K562 (cell line): Measurements from ENCODE around the gene TMPRSS11A. TPM values are rescaled to one million over a fixed set of nuclear protein-coding genes. Genes with fewer than 3 reads are reported as not detected.

Source experiments
- ZNF76 ChIP-seq: fragments of 250-450 bp; sonication (Bioruptor Pico); IDR thresholded peaks from 2 replicates; pipeline ENCODE4 v1.4.0; 2020; ENCODE audit warnings: mild to moderate bottlenecking, moderate library complexity, borderline replicate concordance
- polyA plus RNA-seq, 8 experiments: library from polyadenylated mRNA; depleted of rRNA in 4 of 8; stranded (reverse) in 5 of 8; unstranded in 3 of 8; fragments of >200 nt; fragmentation: Nextera tagmentation in 2 of 8; fragmentation: Illumina TruSeq in 1 of 8; extraction: Ambion mirVana in 2 of 8; extraction: Trizol in 1 of 8; gene quantifications; 2 replicates each; pipeline versions ENCODE4 v1.2.1 to v1.2.3, GENCODE V29; 2011 to 2014; ENCODE audit warnings: inconsistent platforms in 1 of 8, missing spikeins in 1 of 8
- total RNA-seq, 7 experiments: library from RNA; depleted of rRNA in 6 of 7; stranded (reverse); fragments of >200 nt in 6 of 7; fragmentation: Illumina TruSeq in 2 of 7; extraction: Trizol in 2 of 7; gene quantifications; 2 replicates each; pipeline versions ENCODE4 v1.2.1 to v1.2.3, GENCODE V29; 2011 to 2021; ENCODE audit warnings: low replicate concordance in 1 of 7
- TF ChIP-seq, protein P1 (sequence below): sonication (generic); formaldehyde crosslinking; IDR thresholded peaks from 2 replicates; pipeline ENCODE4 v1.5.0; 2020; ENCODE audit warnings: missing genetic modification reagents
- TF ChIP-seq, protein P2 (sequence below): fragments of 450-650 bp; IDR thresholded peaks from 2 replicates; pipeline ENCODE4 v1.6.1; 2016; ENCODE audit warnings: mild to moderate bottlenecking, moderate library complexity

TMPRSS11A gene
- total and polyA plus RNA-seq, 9 of the 15 experiments (the other 6 are each of a cell fraction or from before 2014, with no cell fraction given) = not detected

DNA sequence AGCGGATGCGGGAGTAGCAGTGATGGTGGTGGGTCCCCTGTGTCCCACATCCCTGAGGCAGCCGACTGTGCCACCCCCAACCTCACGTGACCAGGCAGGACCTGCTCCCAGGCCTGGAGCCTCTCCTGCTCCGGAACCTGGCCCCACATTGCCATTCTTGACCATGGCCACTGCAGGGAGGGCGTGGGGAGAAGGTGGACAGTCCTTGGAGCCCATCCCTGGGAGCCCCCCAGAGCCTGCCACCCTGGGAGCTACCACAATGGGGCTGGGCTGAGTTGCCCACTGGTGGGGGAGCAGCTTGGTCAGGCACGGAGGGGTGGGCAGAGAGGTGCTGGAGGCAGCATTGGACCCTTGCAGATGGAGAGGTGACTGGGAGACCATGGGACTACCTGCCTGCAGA is 36.8 kb downstream of the TMPRSS11A start (continued):
- TF ChIP-seq ZNF76 (CRISPR knock-in tag) = no peak
- TF ChIP-seq, protein P1, sequence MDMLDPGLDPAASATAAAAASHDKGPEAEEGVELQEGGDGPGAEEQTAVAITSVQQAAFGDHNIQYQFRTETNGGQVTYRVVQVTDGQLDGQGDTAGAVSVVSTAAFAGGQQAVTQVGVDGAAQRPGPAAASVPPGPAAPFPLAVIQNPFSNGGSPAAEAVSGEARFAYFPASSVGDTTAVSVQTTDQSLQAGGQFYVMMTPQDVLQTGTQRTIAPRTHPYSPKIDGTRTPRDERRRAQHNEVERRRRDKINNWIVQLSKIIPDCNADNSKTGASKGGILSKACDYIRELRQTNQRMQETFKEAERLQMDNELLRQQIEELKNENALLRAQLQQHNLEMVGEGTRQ (CRISPR knock-in tag) = no peak
- TF ChIP-seq, protein P2, sequence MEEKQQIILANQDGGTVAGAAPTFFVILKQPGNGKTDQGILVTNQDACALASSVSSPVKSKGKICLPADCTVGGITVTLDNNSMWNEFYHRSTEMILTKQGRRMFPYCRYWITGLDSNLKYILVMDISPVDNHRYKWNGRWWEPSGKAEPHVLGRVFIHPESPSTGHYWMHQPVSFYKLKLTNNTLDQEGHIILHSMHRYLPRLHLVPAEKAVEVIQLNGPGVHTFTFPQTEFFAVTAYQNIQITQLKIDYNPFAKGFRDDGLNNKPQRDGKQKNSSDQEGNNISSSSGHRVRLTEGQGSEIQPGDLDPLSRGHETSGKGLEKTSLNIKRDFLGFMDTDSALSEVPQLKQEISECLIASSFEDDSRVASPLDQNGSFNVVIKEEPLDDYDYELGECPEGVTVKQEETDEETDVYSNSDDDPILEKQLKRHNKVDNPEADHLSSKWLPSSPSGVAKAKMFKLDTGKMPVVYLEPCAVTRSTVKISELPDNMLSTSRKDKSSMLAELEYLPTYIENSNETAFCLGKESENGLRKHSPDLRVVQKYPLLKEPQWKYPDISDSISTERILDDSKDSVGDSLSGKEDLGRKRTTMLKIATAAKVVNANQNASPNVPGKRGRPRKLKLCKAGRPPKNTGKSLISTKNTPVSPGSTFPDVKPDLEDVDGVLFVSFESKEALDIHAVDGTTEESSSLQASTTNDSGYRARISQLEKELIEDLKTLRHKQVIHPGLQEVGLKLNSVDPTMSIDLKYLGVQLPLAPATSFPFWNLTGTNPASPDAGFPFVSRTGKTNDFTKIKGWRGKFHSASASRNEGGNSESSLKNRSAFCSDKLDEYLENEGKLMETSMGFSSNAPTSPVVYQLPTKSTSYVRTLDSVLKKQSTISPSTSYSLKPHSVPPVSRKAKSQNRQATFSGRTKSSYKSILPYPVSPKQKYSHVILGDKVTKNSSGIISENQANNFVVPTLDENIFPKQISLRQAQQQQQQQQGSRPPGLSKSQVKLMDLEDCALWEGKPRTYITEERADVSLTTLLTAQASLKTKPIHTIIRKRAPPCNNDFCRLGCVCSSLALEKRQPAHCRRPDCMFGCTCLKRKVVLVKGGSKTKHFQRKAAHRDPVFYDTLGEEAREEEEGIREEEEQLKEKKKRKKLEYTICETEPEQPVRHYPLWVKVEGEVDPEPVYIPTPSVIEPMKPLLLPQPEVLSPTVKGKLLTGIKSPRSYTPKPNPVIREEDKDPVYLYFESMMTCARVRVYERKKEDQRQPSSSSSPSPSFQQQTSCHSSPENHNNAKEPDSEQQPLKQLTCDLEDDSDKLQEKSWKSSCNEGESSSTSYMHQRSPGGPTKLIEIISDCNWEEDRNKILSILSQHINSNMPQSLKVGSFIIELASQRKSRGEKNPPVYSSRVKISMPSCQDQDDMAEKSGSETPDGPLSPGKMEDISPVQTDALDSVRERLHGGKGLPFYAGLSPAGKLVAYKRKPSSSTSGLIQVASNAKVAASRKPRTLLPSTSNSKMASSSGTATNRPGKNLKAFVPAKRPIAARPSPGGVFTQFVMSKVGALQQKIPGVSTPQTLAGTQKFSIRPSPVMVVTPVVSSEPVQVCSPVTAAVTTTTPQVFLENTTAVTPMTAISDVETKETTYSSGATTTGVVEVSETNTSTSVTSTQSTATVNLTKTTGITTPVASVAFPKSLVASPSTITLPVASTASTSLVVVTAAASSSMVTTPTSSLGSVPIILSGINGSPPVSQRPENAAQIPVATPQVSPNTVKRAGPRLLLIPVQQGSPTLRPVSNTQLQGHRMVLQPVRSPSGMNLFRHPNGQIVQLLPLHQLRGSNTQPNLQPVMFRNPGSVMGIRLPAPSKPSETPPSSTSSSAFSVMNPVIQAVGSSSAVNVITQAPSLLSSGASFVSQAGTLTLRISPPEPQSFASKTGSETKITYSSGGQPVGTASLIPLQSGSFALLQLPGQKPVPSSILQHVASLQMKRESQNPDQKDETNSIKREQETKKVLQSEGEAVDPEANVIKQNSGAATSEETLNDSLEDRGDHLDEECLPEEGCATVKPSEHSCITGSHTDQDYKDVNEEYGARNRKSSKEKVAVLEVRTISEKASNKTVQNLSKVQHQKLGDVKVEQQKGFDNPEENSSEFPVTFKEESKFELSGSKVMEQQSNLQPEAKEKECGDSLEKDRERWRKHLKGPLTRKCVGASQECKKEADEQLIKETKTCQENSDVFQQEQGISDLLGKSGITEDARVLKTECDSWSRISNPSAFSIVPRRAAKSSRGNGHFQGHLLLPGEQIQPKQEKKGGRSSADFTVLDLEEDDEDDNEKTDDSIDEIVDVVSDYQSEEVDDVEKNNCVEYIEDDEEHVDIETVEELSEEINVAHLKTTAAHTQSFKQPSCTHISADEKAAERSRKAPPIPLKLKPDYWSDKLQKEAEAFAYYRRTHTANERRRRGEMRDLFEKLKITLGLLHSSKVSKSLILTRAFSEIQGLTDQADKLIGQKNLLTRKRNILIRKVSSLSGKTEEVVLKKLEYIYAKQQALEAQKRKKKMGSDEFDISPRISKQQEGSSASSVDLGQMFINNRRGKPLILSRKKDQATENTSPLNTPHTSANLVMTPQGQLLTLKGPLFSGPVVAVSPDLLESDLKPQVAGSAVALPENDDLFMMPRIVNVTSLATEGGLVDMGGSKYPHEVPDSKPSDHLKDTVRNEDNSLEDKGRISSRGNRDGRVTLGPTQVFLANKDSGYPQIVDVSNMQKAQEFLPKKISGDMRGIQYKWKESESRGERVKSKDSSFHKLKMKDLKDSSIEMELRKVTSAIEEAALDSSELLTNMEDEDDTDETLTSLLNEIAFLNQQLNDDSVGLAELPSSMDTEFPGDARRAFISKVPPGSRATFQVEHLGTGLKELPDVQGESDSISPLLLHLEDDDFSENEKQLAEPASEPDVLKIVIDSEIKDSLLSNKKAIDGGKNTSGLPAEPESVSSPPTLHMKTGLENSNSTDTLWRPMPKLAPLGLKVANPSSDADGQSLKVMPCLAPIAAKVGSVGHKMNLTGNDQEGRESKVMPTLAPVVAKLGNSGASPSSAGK = no peak
